Measurements from ENCODE around the gene GOLGA6A.

- TF ChIP-seq CTCF (IDR thresholded peaks at IDR 0.05; ENCODE audit: insufficient read depth, low read length, poor library complexity, severe bottlenecking): no peak
- TF ChIP-seq EZH2phosphoT487 (conservative IDR thresholded peaks at IDR 0.05; ENCODE audit: low read length): no peak
Observed at GRCh38 chr15:74123131-74123429, 40.7 kb upstream of the GOLGA6A start.

All from SU-DHL-6 (cell line).